Measurements from ENCODE around the gene NDST4.
"Not testable (repeated sequence)": the region's sequence is repeated elsewhere in the genome, so short reads cannot be mapped to it uniquely, and the experiment has no call there.

Gene NDST4

GRCh38 chr4:115053313-115053712 lies 60.1 kb downstream of the NDST4 start:
- no peak for DNase-seq

- DNase-seq = no peak
Observed at GRCh38 chr4:115042496-115042895, 70.9 kb downstream of the NDST4 start.

- DNase-seq = no peak
Observed at GRCh38 chr4:115030281-115030680, 83.1 kb downstream of the NDST4 start.

GRCh38 chr4:115028682-115029410 lies 84.6 kb downstream of the NDST4 start:
- no peak for DNase-seq

GRCh38 chr4:114999880-115000279 lies 113.5 kb downstream of the NDST4 start:
- DNase-seq = no peak

GRCh38 chr4:114998316-114998715 lies 115.1 kb downstream of the NDST4 start:
- DNase-seq = no peak

GRCh38 chr4:114997576-114998247 lies 115.7 kb downstream of the NDST4 start:
- DNase-seq = no peak

GRCh38 chr4:114986133-114986532 lies 127.3 kb downstream of the NDST4 start:
- no peak for DNase-seq

- no peak for DNase-seq
Observed at GRCh38 chr4:114980932-114981708, 132.3 kb downstream of the NDST4 start.

- DNase-seq = not testable (repeated sequence)
Observed at GRCh38 chr4:114980399-114980798, 133.0 kb downstream of the NDST4 start.

GRCh38 chr4:114976901-114977300 lies 136.5 kb downstream of the NDST4 start:
- DNase-seq = no peak

- DNase-seq = no peak
Observed at GRCh38 chr4:114964026-114964425, 149.4 kb downstream of the NDST4 start.

- no peak for DNase-seq
Observed at GRCh38 chr4:114945616-114946015, 167.8 kb downstream of the NDST4 start.

GRCh38 chr4:114941503-114941902 lies 171.9 kb downstream of the NDST4 start:
- DNase-seq = no peak

GRCh38 chr4:114927881-114928280 lies 185.5 kb downstream of the NDST4 start:
- no peak for DNase-seq

GRCh38 chr4:114926583-114926982 lies 186.8 kb downstream of the NDST4 start:
- no peak for DNase-seq

GRCh38 chr4:114924311-114924710 lies 189.1 kb downstream of the NDST4 start:
- DNase-seq = no peak

- DNase-seq = no peak
Observed at GRCh38 chr4:114922592-114922933, 190.9 kb downstream of the NDST4 start.

- no peak for DNase-seq
Observed at GRCh38 chr4:114921790-114922591, 191.4 kb downstream of the NDST4 start.

GRCh38 chr4:114921191-114921590 lies 192.2 kb downstream of the NDST4 start:
- DNase-seq = no peak

GRCh38 chr4:114911111-114911510 lies 202.3 kb downstream of the NDST4 start:
- no peak for DNase-seq

GRCh38 chr4:114907568-114907967 lies 205.9 kb downstream of the NDST4 start:
- DNase-seq = no peak

GRCh38 chr4:114905017-114905416 lies 208.4 kb downstream of the NDST4 start:
- no peak for DNase-seq

All from stimulated activated naive CD4-positive, alpha-beta T cell treated with Interleukin-2 at 50 U/mL for 16 hours (primary cell).